Tibial nerve (tissue), 4 donors: Measurements from ENCODE around the gene CYP19A1.

Experiments used
- CTCF ChIP-seq, 5 experiments: fragments of 200-600 bp in 3 of 5; fragments of 450-650 bp in 2 of 5; sonication (generic) in 3 of 5; IDR thresholded peaks; one replicate each; pipeline ENCODE4 v1.5.1; 2016 to 2019; ENCODE audit warnings: antibody characterized with exemption in 5 of 5, mild to moderate bottlenecking in 3 of 5, moderate library complexity in 2 of 5
- EP300 ChIP-seq, 2 donors: sonication (generic); formaldehyde crosslinking; IDR thresholded peaks; one replicate each; pipeline ENCODE4 v1.6.1; 2017; ENCODE audit warnings: antibody characterized with exemption in 2 of 2, mild to moderate bottlenecking in 1 of 2
- POLR2A ChIP-seq, 2 donors: fragments of 450-650 bp; IDR thresholded peaks; one replicate each; pipeline ENCODE4 v1.6.1; 2017; ENCODE audit warnings: antibody characterized with exemption in 2 of 2, mild to moderate bottlenecking in 2 of 2, moderate library complexity in 2 of 2

- TF ChIP-seq CTCF (IDR thresholded peaks at IDR 0.05) (no peak), EP300 (IDR thresholded peaks at IDR 0.05) (no peak), POLR2A (IDR thresholded peaks at IDR 0.05) (no peak)
Measured at GRCh38 chr15:51311510-51311909, 26.9 kb downstream of the CYP19A1 start.
